ENCODE results near the gene ATP2A2. TPM values are rescaled to one million over a fixed set of nuclear protein-coding genes. Genes with fewer than 3 reads are reported as not detected.

Gene ATP2A2
- total RNA-seq, 2 donors from 2014 or later = 52.7 to 61.6 TPM

DNA sequence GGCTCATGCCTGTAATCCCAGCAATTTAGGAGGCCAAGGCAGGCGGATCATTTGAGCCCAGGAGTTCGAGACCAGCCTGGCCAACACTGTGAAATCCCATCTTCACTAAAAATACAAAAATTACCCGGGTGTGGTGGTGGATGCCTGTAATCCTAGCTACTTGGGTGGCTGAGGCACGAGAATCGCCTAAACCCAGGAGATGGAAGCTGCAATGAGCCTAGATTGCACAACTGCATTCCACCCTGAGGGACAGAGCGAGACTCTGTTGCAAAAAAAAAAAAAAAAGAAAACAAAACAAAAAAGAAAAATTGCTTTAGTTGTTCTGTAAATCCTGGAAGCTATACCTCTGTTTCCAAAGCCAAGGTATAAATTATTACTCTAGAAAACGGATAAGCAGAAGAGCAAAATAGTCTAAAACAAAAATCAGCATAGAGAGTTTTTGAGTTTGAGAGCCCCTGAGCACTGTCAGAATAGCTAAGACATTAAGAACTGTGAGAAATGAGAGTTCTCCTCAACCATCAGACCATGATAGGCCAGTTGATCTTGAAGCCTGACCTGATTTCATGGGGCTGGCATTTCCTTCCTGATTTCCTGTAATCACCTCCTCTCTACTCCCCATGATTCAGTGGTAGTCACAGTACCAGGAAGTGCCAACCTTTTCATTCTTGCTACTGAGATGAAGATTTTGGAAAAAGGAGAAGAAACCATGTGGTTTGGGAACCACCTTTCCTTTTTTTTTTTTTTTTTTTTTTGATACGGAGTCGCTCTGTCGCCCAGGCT is 31.7 kb downstream of the ATP2A2 start:
- Histone ChIP-seq H3K27me3 (no peaks in the 10 kb centered on the region), H3K4me1 (peaks cover 16% of the 10 kb centered on the region), H3K9me3 (no peaks in the 10 kb centered on the region), H3K36me3 (replicated peaks in 1 of 2; ENCODE audit: insufficient read depth in 1 of 2, low read depth in 2 of 2) (no peaks in the 10 kb centered on the region), H3K27ac (peak overlapping the region in 2 of 4 donors; percentile 1 to 51), H3K4me3 (no peak overlapping the region)
- intact Hi-C loops (cut with DNase I) = no loop called here
- no peak for ATAC-seq
- 83 to 90% methylated on average over 10 of the region's 10 CpGs for WGBS, 2 donors
- TF ChIP-seq POLR2A (IDR thresholded peaks at IDR 0.05) = no peak
- TF ChIP-seq, protein P1, sequence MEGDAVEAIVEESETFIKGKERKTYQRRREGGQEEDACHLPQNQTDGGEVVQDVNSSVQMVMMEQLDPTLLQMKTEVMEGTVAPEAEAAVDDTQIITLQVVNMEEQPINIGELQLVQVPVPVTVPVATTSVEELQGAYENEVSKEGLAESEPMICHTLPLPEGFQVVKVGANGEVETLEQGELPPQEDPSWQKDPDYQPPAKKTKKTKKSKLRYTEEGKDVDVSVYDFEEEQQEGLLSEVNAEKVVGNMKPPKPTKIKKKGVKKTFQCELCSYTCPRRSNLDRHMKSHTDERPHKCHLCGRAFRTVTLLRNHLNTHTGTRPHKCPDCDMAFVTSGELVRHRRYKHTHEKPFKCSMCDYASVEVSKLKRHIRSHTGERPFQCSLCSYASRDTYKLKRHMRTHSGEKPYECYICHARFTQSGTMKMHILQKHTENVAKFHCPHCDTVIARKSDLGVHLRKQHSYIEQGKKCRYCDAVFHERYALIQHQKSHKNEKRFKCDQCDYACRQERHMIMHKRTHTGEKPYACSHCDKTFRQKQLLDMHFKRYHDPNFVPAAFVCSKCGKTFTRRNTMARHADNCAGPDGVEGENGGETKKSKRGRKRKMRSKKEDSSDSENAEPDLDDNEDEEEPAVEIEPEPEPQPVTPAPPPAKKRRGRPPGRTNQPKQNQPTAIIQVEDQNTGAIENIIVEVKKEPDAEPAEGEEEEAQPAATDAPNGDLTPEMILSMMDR (IDR thresholded peaks at IDR 0.05) = no peak
- peak in 1 of 4 donors; percentile 15 for DNase-seq

DNA sequence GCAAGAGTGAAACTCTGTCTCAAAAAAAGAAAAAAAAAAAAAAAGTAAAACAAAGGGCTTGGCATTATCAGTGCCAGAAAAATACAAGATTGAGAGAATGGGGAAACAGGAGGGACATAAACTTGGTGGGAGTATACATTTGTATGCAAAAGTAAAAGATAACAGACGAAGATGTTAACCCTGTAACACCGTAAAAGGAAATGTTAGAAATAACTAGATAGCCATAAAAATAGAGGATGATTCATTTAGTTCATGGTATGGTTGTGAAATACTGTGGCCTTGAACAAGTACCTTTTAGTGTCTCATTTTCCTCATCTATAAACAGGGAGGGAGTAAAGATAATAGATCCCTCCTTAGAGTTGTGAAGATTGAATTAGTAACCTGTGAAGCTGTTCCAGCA is 33.3 kb downstream of the ATP2A2 start:
- DNase-seq = no peak
- no peak for ATAC-seq
- intact Hi-C loops (cut with DNase I) = no loop called here
- TF ChIP-seq, protein P1 (IDR thresholded peaks at IDR 0.05) = no peak
- TF ChIP-seq POLR2A (IDR thresholded peaks at IDR 0.05) = no peak
- no peaks in the 10 kb centered on the region for H3K9me3 ChIP-seq
- no peaks in the 10 kb centered on the region for H3K36me3 ChIP-seq (replicated peaks in 1 of 2; ENCODE audit: insufficient read depth in 1 of 2, low read depth in 2 of 2)
- WGBS, 2 donors = 68 to 75% methylated on average over 2 of the region's 2 CpGs
- no peak overlapping the region for H3K4me3 ChIP-seq
- H3K27me3 ChIP-seq = no peaks in the 10 kb centered on the region
- peak overlapping the region in 1 of 4 donors; percentile 51 for H3K27ac ChIP-seq
- H3K4me1 ChIP-seq = peaks cover 16% of the 10 kb centered on the region

DNA sequence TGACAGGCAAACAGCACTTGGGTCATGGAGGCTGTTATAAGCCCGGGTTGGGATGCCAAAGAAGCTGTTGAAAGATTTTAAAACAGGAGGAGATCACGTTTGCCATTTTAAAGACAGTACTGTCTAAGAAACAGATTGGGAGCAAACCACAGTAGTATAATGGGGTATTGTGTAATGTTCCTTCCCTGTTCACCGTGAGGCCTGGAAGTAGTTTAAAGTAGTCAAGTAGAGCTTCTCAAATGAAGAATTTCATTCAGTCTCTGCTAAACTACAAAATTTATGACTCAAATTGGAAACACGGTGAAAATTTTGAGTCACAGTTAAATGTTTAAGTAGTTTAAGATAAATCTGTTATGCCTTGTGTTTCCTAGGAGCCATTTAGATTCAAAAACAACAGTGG is 35.8 kb downstream of the ATP2A2 start:
- Histone ChIP-seq H3K36me3 (replicated peaks in 1 of 2; ENCODE audit: insufficient read depth in 1 of 2, low read depth in 2 of 2) (no peaks in the 10 kb centered on the region), H3K4me1 (peaks cover 8% of the 10 kb centered on the region), H3K27me3 (no peaks in the 10 kb centered on the region), H3K27ac (peak overlapping the region in 2 of 4 donors; percentile 4 to 33), H3K4me3 (no peak overlapping the region), H3K9me3 (no peaks in the 10 kb centered on the region)
- 41 to 62% methylated on average over 4 of the region's 4 CpGs for WGBS, 2 donors
- ATAC-seq (no peak), DNase-seq (no peak)
- no peak for TF ChIP-seq POLR2A (IDR thresholded peaks at IDR 0.05)
- TF ChIP-seq, protein P1 (IDR thresholded peaks at IDR 0.05) = no peak
- intact Hi-C loops (cut with DNase I) = no loop called here

DNA sequence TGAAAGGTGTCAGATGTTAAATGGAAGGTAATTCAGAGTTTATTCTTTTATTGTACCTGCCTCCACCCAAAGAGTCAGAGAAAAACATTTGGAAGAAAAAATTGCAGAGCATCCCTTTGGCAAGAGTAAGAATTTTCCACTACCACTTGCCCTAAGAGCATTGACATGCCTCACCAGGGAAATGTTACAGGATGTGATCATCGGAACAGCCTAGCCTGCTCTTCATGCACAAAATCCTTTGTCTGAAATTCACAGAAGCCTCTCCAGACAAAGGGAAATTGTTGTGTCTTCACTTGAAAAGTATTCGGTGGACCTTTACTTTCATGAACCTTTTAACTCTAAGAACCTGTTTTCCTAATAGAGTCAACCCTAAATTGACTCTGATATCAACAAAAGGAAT is 36.9 kb downstream of the ATP2A2 start:
- no peak for ATAC-seq
- intact Hi-C loops (cut with DNase I) = no loop called here

More for the DNA sequence above, 36.9 kb downstream of the ATP2A2 start:
- H3K4me3 ChIP-seq = no peak overlapping the region
- no peaks in the 10 kb centered on the region for H3K27me3 ChIP-seq
- H3K9me3 ChIP-seq = no peaks in the 10 kb centered on the region
- H3K27ac ChIP-seq = no peak overlapping the region
- 65 to 68% methylated on average over 2 of the region's 2 CpGs for WGBS, 2 donors
- no peak for DNase-seq
- H3K36me3 ChIP-seq (replicated peaks in 1 of 2; ENCODE audit: insufficient read depth in 1 of 2, low read depth in 2 of 2) = peaks cover 0 to 2% of the 10 kb centered on the region in 2 donors
- H3K4me1 ChIP-seq = peaks cover 8% of the 10 kb centered on the region
- TF ChIP-seq, protein P1 (IDR thresholded peaks at IDR 0.05) = no peak
- no peak for TF ChIP-seq POLR2A (IDR thresholded peaks at IDR 0.05)

Measured in body of pancreas (tissue), 4 donors.